Measurements from ENCODE around the gene TOMM40L.

The TOMM40L gene

DNA sequence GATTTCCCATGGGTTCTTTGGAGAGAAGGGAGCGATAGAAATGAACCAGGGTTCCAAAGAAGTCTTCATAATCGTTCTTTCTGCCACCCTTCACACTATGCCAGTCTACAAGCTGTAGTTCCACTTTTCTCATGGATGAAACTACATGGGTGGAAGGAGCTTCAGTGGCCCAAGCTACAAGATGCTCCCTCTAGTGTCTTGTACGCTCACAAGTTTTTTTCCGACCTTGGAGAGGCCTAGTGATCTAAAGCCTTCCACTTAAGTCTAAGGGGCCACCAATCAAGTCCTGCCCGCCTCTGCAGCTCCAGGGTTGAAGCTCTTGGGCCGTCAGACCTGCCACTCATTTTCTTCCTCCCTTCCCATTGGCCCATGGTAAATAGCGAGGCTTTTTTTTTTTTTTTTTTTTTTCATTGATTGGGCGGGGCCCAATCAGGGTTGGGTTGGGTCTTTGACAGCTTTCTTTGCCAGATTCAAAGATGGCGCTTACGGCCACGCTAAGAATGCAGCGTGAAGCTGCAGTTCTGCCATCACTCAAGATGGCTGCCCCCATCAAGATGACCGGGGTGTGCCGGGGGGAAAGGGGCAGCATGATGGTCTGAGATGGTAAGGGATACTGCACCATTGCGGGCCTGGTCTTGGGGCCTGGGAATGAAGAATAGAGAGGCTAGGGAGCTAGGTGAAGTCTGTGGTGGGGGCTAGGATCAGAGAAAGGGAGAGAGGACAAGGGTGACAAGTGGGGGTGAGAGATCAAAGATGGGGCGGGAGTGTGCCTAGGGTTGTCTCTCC lies at the start of gene TOMM40L:
TOMM40L (plus strand) TSS at position 527 of the 786 bp plus-strand sequence. CDS start 430 bp downstream, outside the sequence.
- peak; percentile 99 for FAIRE-seq

DNA sequence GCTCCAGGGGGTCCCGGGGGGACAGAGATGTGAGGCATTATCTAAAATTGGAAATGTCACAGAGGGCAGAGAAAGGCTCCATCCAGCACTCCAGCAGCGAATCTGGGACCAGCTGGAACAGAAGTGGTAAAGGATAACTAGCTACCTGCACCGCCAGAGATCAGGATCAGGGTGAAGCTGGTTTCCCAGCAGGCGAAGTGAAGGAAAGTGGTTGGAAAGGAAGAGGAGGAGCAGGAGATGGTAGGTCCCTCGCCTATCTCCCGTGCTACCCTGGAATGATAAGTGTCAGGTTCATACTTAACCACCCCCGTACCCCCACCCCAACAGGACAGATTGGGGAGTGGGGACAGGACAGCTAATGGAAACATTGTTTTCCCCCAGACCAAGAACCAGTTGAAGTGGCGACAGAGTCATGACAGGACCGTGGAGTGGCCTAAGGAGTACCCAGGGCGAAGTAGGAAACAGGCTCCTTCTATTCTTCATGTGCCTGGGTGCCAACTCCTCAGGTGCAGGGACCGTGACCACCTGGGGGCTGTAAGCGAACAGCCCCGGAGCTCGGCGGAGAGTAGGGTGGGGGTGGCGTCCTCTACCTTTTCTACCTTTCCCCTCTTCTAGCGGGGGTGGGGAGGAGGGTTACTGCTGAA lies 49.3 kb upstream of the TOMM40L start:
- FAIRE-seq, result no peak

DNA sequence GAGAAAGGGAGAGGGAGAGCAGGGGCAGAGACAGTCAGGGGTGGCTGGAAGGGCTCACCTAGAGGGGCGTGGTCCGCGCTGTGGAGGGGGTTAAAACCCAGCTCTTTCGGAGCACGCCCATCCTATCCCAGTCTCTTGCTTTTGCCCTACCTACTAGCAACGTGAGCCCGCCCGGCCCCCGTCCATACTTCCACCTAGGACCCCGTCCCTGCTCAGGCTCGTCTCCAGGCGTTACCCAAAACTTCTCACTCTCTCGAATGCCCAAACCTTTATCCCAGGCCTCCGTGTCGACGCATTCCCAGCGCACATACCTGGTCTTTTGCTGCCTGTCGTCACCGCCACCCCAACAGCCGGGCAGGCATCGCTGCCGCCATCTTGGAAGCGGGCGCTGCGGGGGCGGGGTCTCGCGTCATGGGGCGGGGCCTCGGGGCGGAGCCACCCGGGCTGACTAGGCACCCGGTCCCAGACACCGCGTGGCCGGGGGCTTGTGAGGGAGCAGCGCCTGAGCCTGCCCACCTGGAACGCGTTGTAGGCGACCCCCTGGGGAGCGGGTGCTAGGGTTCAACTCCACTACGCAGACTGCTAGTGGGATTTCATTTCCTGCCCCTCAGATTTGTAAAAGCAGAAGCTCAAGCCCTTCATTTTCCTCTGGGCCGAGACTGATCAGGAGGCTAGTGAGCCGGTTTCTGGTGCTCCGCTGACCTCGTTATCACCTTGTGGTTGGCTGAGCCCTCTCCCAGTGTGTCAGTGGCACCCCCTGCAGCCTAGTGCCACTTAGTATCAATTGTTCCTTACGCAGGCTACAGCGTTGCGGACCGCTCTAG lies 48.5 kb upstream of the TOMM40L start, which contains the start of gene B4GALT3:
B4GALT3 (minus strand) TSS at position 396 of the 824 bp plus-strand sequence. CDS start 1,447 bp downstream, outside the sequence.
- FAIRE-seq, result no peak

DNA sequence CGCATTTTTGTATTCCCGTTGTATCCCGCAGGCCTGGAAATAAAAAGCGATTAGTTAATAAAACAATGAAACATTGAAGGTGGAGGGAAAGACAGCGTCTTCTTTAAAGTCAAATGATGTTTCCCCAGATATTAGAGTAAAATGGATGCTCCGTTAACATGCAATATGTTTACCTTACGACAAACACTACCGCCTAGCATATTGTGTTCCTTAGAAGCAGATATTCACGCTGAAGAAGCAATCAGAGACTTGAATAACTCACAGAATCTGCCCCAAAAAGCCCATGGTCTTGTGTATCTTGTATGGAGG lies 48.0 kb upstream of the TOMM40L start:
- no peak for FAIRE-seq

DNA sequence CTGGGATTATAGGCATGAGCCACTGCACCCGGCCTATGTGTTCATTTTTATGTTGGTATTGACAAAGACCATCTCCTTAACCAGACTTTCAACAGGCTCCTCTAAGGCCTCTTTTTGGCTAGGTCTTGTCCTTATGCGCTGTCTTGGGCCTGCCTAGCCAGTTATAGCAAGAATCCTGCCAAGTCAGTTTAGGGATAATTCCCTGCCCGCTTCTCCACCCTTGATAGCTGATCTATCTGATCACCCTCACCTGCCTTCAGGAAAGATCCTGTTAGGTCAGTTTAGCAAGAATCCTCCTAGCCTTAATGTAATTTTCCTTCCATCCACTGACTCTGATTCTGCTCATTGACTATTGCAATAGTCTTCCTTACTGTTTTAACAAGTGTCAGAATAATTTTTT lies 46.2 kb upstream of the TOMM40L start:
- FAIRE-seq, result no peak

DNA sequence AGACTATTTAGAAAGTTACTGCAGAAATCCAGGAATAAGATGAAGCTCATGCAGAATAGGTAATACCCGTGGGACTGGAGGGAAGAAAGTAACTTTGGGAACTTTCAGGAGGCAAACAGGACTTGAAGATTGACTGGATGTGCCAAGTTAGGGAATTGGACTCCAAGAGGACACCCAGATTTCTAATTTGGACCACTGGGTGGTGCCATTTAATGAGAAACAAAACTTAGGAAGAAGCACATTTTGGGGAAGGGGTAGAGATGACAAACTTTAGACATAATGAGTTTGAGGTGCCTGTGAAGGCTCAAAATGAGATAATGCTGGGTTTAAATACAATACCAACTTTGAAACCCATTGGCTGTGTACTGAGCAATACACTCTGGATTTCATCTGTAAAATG lies 45.2 kb upstream of the TOMM40L start:
- FAIRE-seq, result no peak

DNA sequence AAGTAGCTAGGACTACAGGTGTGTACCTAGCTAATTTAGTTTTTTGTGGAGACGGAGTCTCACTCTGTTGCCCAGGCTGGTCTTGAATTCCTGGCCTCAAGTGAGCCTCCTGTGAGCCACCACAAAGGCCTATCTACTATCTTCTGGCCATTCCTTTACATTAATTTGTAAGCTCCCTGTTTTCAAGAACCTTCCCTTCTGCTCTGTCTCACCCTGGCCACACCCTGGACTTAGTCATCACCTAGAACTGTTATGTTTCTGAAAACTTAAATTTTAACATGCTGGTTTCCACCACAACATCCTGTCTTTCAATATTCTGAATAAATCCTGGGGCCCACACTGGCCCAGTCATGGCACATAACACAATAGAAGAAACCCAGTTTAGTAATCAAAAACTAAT lies 43.6 kb upstream of the TOMM40L start:
- FAIRE-seq, result no peak

DNA sequence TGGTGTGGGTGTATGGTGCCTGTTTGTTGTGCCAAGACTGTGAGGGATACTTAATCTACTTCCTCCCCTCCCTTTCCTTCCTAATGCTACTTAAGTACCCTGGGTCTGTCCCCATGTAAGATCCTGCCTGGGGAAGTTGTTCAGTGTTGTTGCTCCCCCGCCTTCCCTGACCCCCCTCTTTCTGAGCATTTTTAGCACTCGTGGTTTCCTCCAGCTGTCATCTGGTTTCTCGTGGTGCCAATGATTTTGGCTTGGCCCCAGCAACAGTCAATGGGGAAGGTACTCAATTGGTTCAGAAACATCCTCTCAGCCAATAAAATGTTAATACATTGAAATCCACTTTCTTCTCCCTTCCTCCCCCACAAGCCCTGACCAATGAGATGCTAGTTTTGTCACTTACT lies 40.6 kb upstream of the TOMM40L start:
- no peak for FAIRE-seq

DNA sequence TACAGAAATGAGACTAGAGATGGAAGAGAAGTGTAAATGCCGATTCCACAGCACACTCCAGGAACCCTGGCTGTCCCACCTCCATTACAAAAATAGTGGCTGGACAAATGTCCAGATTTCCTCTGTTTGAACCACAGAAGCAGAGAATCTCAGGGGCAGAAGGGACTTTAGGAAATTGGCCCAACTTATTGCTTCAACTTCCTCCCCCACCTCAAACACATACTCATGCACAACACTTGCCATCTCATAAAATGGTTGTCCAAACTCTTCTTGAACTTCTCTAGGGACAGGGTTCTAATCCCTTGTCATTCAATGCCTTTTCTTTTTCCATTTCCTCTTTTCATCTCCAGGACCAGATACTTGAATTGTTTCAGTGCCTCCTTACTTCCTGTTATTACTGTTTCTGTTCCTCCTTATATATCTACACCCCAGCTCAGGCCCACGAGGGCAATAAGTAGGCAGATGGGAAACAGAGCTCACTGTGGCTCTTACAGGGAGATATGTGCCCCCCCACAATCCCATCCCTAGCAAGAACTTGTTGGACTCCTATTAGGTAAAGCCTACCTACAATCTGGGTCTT lies 40.0 kb upstream of the TOMM40L start:
- FAIRE-seq, result no peak

DNA sequence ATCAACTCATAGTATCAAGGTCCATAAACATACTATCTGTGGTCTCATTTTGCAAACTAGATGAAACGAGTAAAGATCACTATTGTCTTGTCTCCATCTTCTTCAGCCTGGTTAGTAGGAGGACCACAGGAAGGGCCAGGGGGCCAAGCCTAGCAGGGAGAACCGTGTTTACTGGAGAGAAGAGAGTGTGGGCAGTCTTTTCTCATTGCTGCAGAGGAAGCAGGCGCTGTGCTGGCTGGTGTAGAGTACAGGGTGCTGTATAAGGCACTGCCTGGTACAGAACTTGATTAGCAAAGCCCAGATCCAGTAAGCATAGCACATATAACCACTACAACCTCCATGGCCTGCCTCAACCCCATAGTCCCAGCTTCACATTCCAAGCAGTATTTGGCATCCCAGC lies 38.5 kb upstream of the TOMM40L start:
- no peak for FAIRE-seq

DNA sequence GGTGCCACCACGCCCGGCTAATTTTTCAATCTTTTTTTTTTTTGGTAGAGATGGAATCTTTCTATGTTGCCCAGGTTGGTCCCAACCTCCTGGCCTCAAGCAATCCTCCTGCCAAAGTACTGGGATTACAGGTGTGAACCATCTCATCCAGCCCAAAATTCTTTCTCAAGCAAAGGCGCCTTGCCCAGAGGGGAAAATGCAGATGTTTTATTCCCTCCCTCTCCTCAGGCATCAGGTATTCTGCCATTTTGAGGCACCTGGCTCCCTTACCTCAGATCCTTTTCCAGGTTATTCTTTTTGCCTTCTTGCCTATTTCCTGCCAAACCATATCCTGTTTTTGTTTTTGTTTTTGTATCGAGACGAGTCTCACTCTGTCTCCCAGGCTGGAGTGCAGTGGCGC lies 37.5 kb upstream of the TOMM40L start:
- FAIRE-seq, result no peak

DNA sequence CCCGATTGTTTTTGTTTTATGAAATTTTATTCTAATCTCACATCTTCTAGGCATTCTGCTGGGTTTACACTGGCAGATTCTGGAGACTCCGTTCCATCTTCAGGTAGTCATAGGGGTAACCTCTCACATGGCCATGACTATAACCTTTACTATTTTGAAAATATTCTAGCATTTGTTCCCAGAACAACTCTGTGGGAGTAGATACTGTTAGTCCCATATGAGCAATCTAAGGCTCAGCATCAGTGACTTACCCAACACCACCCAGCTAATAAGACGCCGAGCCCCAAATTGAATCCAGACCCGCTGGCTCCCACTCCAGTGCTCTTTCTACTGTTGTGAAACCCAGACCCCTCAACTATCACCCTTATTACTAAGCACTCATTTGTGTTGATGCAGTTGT lies 36.8 kb upstream of the TOMM40L start:
- FAIRE-seq, result no peak

DNA sequence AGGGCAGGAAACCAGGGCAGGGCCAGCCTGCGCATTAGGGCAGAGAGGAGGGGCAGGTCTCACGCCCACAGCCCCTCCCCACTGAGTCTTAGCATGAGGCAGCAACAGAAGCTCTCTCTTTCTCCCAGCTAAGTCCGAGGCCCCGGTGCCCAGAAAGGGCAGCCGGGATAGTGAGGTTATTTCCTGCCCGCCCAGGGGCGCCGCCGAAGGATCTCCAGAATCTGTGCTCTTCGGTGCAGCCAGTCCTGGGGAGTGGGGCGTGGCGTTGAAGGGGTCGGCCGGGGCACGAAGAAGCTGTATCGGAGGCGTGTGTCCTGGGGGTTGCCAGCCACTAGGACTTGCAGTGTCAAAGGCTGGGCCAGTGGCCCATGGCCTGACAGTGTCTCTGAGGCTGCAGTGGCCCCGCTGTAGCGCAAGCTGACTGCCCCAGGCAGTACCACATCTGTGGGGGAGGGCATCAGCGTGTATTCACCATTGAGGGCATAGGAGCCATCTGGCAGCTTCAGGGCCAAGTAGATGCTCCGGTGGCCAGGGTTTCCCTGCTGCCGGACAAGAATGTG lies 34.8 kb upstream of the TOMM40L start:
- FAIRE-seq, result no peak

DNA sequence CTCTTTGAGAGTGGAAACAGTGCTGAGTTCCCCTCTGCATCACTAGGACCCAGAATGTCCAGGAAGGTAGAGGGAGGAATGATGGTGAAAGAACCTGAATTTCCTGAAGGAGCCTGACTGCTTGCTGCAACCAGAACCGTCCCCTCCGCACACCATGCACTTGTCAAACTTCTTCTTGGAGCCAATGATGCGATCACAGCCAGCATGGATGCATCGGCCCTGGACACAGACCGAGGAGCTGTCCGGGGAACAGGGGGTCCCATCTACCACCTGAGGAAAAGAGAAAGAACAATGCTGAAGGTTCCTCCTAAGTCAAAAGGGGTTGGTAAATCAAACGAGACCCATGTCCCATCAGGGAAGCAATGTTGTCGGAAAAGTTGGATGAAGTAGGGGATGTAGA lies 33.9 kb upstream of the TOMM40L start:
- FAIRE-seq, result no peak

DNA sequence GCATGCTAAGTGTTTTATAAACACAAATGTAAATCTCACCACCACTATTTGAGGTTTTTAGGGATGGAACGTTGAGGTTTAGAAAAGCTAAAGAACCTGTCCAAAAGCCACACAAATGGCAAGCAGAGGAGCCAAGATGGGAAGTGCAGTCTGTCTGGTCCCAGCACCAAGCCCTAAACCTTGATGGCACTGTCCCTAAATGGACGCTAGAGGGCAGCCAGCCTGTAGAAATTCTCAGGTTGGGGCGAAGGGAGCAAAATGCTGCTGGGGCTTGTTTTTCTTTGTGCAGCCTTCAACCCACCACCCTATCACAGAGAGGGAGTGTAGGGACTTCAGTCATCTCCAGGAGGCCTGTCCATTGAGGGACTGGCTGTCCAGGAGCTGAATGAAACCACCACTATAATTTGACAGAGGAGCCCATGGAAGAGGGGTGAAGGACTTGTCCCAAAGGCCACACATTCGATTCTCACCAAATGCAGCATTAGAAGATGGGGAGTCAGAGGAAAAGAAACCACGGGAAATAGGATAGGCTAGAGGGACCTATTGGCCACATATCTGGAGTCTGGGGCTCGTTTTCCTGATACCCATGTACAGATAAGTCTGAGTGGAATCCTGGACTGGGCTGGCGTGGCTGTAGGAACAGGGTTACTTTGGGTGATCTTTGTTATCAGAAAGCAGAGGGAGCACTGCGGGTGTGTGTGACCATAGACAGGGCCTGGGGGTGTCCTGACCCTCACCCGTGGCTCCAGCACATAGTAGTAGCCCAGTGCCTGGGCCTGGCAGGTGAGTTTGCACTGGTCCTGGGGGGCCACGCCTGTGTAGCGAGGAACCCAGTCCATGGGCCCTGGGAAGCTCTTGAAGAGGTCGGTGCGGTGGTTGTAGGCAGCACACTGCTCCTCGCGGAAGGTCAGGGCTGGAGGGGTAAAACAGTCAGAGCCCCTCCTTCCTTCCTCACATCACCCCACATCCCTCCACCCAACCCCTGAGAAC lies 33.1 kb upstream of the TOMM40L start:
- peak; percentile 93 for FAIRE-seq

DNA sequence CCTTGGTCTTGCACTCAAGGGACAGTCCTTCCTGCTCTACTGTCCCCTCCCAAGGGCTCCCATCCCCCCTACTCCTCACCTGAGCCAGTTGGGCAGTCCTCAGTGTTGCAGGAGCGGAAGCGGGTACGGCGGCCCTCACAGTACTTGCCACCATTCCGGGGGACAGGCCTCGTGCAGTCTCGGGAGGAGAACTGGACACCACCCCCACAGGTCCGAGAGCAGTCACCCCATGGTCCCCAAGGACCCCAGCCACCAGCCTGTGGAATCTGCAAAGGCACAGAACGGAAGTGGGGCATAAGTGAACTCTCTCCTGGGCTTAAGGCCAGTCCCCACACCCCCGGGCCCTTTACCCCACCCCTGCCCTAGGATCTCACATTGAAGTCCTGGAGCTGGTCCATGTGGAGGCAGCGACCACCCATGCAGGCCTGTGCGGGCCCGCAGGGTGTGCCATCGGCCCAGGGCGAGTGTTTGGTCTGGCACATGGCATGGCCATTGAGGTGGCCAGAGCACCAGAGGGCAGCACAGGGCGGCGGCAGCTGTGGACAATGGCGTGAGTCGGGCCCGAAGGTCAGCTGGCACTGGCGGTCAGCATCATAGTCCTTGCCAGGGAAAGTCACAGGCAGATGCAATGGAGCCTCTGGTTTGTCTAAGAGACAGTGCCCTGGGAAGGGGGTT lies 32.2 kb upstream of the TOMM40L start:
- no peak for FAIRE-seq

DNA sequence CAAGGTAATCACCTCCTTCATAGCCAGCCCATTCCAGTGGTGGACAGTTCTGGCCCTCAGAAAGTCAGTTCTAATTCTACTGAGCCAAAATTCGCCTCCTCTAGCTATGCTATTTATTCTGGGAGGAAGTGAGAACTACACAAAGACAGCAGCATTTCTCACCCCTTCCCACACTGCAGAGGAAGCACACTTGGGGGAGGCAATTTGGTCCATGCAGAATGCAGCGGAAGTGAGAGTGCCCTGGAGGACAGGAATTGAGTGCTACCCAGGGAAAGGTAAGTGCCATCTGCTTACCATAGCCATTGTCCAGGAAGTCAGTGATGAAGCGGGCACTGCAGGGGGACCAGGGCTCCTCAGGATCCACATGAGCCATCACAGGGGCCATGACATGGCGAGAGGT lies 30.7 kb upstream of the TOMM40L start:
- no peak for FAIRE-seq

DNA sequence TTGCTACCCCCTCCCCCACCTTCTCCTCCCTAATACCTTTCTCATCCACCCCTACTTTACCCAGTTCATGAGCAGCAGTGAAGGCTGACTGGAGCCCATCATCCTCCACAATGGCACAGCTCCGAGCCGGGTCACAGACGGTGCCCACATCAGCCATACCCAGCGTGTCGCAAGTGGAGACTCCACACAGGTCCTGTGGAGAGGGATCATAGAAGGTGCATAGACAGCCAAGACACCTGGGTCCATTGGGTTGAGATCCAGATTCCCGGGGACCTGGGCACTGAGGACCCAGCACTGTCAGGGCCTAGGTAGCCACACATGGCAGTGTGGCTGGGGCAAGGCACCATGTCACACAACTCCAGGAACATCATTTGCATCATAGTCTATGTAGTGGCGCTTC lies 29.7 kb upstream of the TOMM40L start:
- FAIRE-seq, result no peak

DNA sequence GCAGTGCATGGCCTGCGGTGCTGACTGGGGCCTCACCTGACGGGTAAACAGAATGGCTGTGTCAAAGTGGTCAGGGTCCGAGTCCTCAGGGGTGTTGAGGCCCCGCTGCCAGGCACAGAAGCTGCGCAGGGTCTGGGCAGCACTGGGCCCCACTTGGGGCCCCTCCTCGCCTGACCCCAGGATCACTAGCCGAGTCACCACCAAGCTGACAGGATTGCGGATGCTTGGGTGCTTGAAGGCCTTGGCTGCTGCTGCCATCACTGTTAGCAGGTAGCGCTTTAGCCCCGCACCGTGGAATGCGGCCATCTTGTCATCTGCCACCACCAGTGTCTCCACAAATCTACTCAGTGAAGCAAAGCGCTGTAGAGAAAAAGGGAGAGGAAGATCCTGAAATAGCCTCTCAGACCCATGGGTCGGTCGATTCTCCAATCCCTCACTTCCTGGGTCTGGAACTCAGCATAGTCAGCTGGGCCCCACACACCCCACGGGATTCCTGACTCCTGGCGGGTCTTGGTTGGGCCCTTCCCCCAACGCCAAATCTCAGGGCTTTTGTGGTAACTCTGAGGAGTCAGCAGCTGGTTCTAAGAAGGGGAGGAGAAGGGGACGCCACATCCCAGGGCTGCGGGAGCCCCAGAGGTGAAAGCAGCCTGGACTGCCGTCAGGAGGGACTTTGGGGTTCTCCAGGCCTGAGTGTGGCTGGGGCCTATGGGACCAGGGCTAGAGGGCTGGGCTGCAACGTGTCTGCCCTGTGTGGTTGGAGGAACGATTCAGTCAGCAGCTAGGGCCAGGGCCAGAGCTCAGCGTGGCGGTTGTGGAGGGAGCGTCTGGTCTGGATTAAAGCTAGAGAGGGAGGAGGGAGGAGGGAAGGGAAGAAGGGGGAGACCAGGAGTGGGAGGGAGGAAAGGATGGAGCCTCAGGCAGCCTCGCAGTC lies 29.1 kb upstream of the TOMM40L start:
- no peak for FAIRE-seq

All from G401.6 (cell line).